ENCODE results near the gene CRABP1.

DNA sequence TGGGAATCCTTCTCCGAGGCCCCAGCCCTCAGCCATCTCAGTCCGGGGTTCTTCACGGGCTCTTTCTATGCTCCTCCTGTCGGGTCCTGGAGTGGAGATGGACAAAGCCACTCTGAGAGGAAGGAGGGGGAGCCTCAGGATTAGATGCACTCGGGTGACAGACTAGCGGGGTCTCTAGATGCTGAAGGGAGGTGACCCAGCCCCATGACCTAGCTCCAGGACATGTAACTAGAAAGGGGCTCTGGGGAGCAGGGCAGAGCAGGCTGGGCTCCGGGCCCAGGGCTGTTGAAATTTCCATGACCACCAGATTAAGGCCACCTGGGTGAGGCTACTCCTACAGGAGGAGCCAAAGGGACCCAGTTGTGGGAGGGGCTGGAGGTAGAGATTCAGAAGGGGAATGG, 26.0 kb upstream of the CRABP1 start:
- TF ChIP-seq, protein P1, sequence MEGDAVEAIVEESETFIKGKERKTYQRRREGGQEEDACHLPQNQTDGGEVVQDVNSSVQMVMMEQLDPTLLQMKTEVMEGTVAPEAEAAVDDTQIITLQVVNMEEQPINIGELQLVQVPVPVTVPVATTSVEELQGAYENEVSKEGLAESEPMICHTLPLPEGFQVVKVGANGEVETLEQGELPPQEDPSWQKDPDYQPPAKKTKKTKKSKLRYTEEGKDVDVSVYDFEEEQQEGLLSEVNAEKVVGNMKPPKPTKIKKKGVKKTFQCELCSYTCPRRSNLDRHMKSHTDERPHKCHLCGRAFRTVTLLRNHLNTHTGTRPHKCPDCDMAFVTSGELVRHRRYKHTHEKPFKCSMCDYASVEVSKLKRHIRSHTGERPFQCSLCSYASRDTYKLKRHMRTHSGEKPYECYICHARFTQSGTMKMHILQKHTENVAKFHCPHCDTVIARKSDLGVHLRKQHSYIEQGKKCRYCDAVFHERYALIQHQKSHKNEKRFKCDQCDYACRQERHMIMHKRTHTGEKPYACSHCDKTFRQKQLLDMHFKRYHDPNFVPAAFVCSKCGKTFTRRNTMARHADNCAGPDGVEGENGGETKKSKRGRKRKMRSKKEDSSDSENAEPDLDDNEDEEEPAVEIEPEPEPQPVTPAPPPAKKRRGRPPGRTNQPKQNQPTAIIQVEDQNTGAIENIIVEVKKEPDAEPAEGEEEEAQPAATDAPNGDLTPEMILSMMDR (IDR thresholded peaks at IDR 0.05): no peak
- TF ChIP-seq POLR2A (IDR thresholded peaks at IDR 0.05; ENCODE audit: low read depth): no peak
- no peak for TF ChIP-seq EP300 (IDR thresholded peaks at IDR 0.05)
